Peyer's patch (tissue), 4 donors: Measurements from ENCODE around the gene FAM78A.

Source experiments
- CTCF ChIP-seq, 6 experiments: fragments of 450-650 bp in 4 of 6; fragments of 200-600 bp in 2 of 6; sonication (generic) in 1 of 6; IDR thresholded peaks; one replicate each; pipeline ENCODE4 v1.5.1; 2017 to 2019; ENCODE audit warnings: antibody characterized with exemption in 6 of 6, mild to moderate bottlenecking in 3 of 6, moderate library complexity in 1 of 6
- POLR2A ChIP-seq, 2 donors: fragments of 450-650 bp; IDR thresholded peaks; one replicate each; pipeline ENCODE4 v1.5.1; 2017; ENCODE audit warnings: antibody characterized with exemption in 2 of 2, mild to moderate bottlenecking in 2 of 2, moderate library complexity in 2 of 2

GRCh38 chr9:131324736-131325679 lies 48.7 kb upstream of the FAM78A start:
- TF ChIP-seq CTCF (IDR thresholded peaks at IDR 0.05) (no peak), POLR2A (IDR thresholded peaks at IDR 0.05) (no peak)
